Natural killer cell treated with Interleukin-12 subunit alpha and Interleukin-12 subunit beta and Interleukin-15 and Interleukin-18, amount 100 ng/mL, for 72 hours (primary cell): Measurements from ENCODE around the gene FAAP100. TPM values are rescaled to one million over a fixed set of nuclear protein-coding genes. Genes with fewer than 3 reads are reported as not detected.

Experiments
- ATAC-seq, 2 donors: fragments of 150-1000 bp; cut with Tn5 transposase in 1 of 2; sonication (Bioruptor Pico), chemical (Tn5 transposase) in 1 of 2; 2 replicates each; pipeline ENCODE4 v1.10.0; 2021
- DNase-seq: peaks from one replicate; pipeline ENCODE4 v3.0.0; 2022; ENCODE audit warnings: low spot score
- H3K27ac Mint-ChIP-seq, 2 donors: 1 replicate in 1 of 2; 2 replicates in 1 of 2; pipeline ENCODE4 v1.8.0; 2022; ENCODE audit warnings: mixed read lengths in 2 of 2, mild to moderate bottlenecking in 1 of 2, moderate library complexity in 1 of 2
- H3K27me3 Mint-ChIP-seq, 2 donors: 1 replicate in 1 of 2; 2 replicates in 1 of 2; pipeline ENCODE4 v1.8.0; 2022; ENCODE audit warnings: mixed read lengths in 2 of 2
- H3K36me3 Mint-ChIP-seq: one replicate; pipeline ENCODE4 v1.8.0; 2022; ENCODE audit warnings: mixed read lengths
- H3K4me1 Mint-ChIP-seq, 2 donors: 1 replicate in 1 of 2; 2 replicates in 1 of 2; pipeline ENCODE4 v1.8.0; 2022; ENCODE audit warnings: low read depth in 2 of 2, mixed read lengths in 2 of 2, mild to moderate bottlenecking in 1 of 2
- H3K4me3 Mint-ChIP-seq: one replicate; pipeline ENCODE4 v1.8.0; 2022; ENCODE audit warnings: mixed read lengths
- H3K9me3 Mint-ChIP-seq: 2 replicates; pipeline ENCODE4 v1.8.0; 2022; ENCODE audit warnings: mixed read lengths
- total RNA-seq, 2 donors: library from RNA; stranded (reverse); gene quantifications; one replicate each; pipeline ENCODE4 v1.2.3, GENCODE V29; 2022

The FAAP100 gene
- total RNA-seq, 2 donors from 2014 or later: 35.5 to 76.6 TPM

- ATAC-seq (no peak), DNase-seq (peak; percentile 41)
- Mint-ChIP-seq H3K9me3 (no peaks in the 10 kb centered on the region), H3K27me3 (no peaks in the 10 kb centered on the region), H3K27ac (no peak overlapping the region), H3K4me3 (no peak overlapping the region), H3K36me3 (peaks cover 13% of the 10 kb centered on the region), H3K4me1 (peaks cover 12 to 21% of the 10 kb centered on the region in 2 donors)
Measured at GRCh38 chr17:81580481-81580880, 28.3 kb upstream of the FAAP100 start.

GRCh38 chr17:81579821-81580321, 27.7 kb upstream of the FAAP100 start:
- peaks cover 13% of the 10 kb centered on the region for H3K36me3 Mint-ChIP-seq
- H3K27me3 Mint-ChIP-seq: no peaks in the 10 kb centered on the region
- H3K4me1 Mint-ChIP-seq: peaks cover 12 to 21% of the 10 kb centered on the region in 2 donors

GRCh38 chr17:81579298-81579697, 27.1 kb upstream of the FAAP100 start:
- H3K36me3 Mint-ChIP-seq: peaks cover 13% of the 10 kb centered on the region
- H3K4me3 Mint-ChIP-seq: no peak overlapping the region
- DNase-seq (no peak), ATAC-seq (no peak)
- H3K9me3 Mint-ChIP-seq: no peaks in the 10 kb centered on the region
- H3K4me1 Mint-ChIP-seq: peaks cover 12 to 21% of the 10 kb centered on the region in 2 donors
- H3K27ac Mint-ChIP-seq: peak overlapping the region in 1 of 2 donors; percentile 30
- H3K27me3 Mint-ChIP-seq: no peaks in the 10 kb centered on the region

More at GRCh38 chr17:81579821-81580321, 27.7 kb upstream of the FAAP100 start:
- peak; percentile 57 for DNase-seq
- Mint-ChIP-seq H3K27ac (peak overlapping the region in 1 of 2 donors; percentile 30), H3K4me3 (no peak overlapping the region), H3K9me3 (no peaks in the 10 kb centered on the region)
- ATAC-seq: peak in 1 of 2 donors; percentile 21

- no peak for ATAC-seq
- H3K4me3 Mint-ChIP-seq: no peak overlapping the region
- peaks cover 12 to 21% of the 10 kb centered on the region in 2 donors for H3K4me1 Mint-ChIP-seq
- no peaks in the 10 kb centered on the region for H3K9me3 Mint-ChIP-seq
- peak overlapping the region in 1 of 2 donors; percentile 36 for H3K27ac Mint-ChIP-seq
- peaks cover 13% of the 10 kb centered on the region for H3K36me3 Mint-ChIP-seq
- no peaks in the 10 kb centered on the region for H3K27me3 Mint-ChIP-seq
- DNase-seq: peak; percentile 15
Measured at GRCh38 chr17:81578561-81579225, 26.5 kb upstream of the FAAP100 start.

- H3K9me3 Mint-ChIP-seq: no peaks in the 10 kb centered on the region
- H3K4me1 Mint-ChIP-seq: peaks cover 12 to 21% of the 10 kb centered on the region in 2 donors
- peaks cover 11% of the 10 kb centered on the region for H3K36me3 Mint-ChIP-seq
- ATAC-seq (no peak), DNase-seq (peak; percentile 44)
- peak overlapping the region in 1 of 2 donors; percentile 36 for H3K27ac Mint-ChIP-seq
- H3K27me3 Mint-ChIP-seq: no peaks in the 10 kb centered on the region
- no peak overlapping the region for H3K4me3 Mint-ChIP-seq
Measured at GRCh38 chr17:81578038-81578441, 25.9 kb upstream of the FAAP100 start.

- no peak for DNase-seq
- no peak overlapping the region for H3K4me3 Mint-ChIP-seq
- no peaks in the 10 kb centered on the region for H3K9me3 Mint-ChIP-seq
- H3K27ac Mint-ChIP-seq: peak overlapping the region in 1 of 2 donors; percentile 36
- H3K36me3 Mint-ChIP-seq: peaks cover 11% of the 10 kb centered on the region
- H3K4me1 Mint-ChIP-seq: peaks cover 12 to 21% of the 10 kb centered on the region in 2 donors
- no peak for ATAC-seq
- no peaks in the 10 kb centered on the region for H3K27me3 Mint-ChIP-seq
Measured at GRCh38 chr17:81577278-81578000, 25.3 kb upstream of the FAAP100 start.

GRCh38 chr17:81576621-81577277, 24.6 kb upstream of the FAAP100 start:
- Mint-ChIP-seq H3K4me3 (no peak overlapping the region), H3K9me3 (no peaks in the 10 kb centered on the region), H3K4me1 (peaks cover 12 to 21% of the 10 kb centered on the region in 2 donors), H3K27ac (no peak overlapping the region), H3K27me3 (no peaks in the 10 kb centered on the region), H3K36me3 (peaks cover 11% of the 10 kb centered on the region)
- DNase-seq: peak; percentile 39
- ATAC-seq: no peak

GRCh38 chr17:81575836-81576235, 23.7 kb upstream of the FAAP100 start:
- H3K27me3 Mint-ChIP-seq: no peaks in the 10 kb centered on the region
- H3K4me1 Mint-ChIP-seq: peaks cover 12 to 21% of the 10 kb centered on the region in 2 donors
- DNase-seq (no peak), ATAC-seq (no peak)
- H3K9me3 Mint-ChIP-seq: no peaks in the 10 kb centered on the region
- H3K36me3 Mint-ChIP-seq: peaks cover 11% of the 10 kb centered on the region
- no peak overlapping the region for H3K4me3 Mint-ChIP-seq
- no peak overlapping the region for H3K27ac Mint-ChIP-seq

- Mint-ChIP-seq H3K27me3 (no peaks in the 10 kb centered on the region), H3K36me3 (peaks cover 11% of the 10 kb centered on the region), H3K9me3 (no peaks in the 10 kb centered on the region), H3K4me3 (no peak overlapping the region), H3K27ac (no peak overlapping the region), H3K4me1 (peaks cover 12 to 14% of the 10 kb centered on the region in 2 donors)
- ATAC-seq (no peak), DNase-seq (peak; percentile 5)
Measured at GRCh38 chr17:81574643-81574956, 22.4 kb upstream of the FAAP100 start.

- peaks cover 11% of the 10 kb centered on the region for H3K36me3 Mint-ChIP-seq
- ATAC-seq (no peak), DNase-seq (peak; percentile 26)
- no peaks in the 10 kb centered on the region for H3K9me3 Mint-ChIP-seq
- no peak overlapping the region for H3K4me3 Mint-ChIP-seq
- no peaks in the 10 kb centered on the region for H3K27me3 Mint-ChIP-seq
- peaks cover 11 to 12% of the 10 kb centered on the region in 2 donors for H3K4me1 Mint-ChIP-seq
- H3K27ac Mint-ChIP-seq: no peak overlapping the region
Measured at GRCh38 chr17:81573794-81574642, 21.9 kb upstream of the FAAP100 start.

- ATAC-seq: no peak
- peaks cover 2 to 5% of the 10 kb centered on the region in 2 donors for H3K4me1 Mint-ChIP-seq
- DNase-seq: no peak
- H3K36me3 Mint-ChIP-seq: peaks cover 16% of the 10 kb centered on the region
- H3K9me3 Mint-ChIP-seq: no peaks in the 10 kb centered on the region
- H3K27me3 Mint-ChIP-seq: no peaks in the 10 kb centered on the region
- no peak overlapping the region for H3K4me3 Mint-ChIP-seq
- no peak overlapping the region for H3K27ac Mint-ChIP-seq
Measured at GRCh38 chr17:81572563-81573168, 20.5 kb upstream of the FAAP100 start.

GRCh38 chr17:81570964-81571363, 18.8 kb upstream of the FAAP100 start:
- Mint-ChIP-seq H3K4me3 (no peak overlapping the region), H3K4me1 (no peaks in the 10 kb centered on the region), H3K27ac (no peak overlapping the region), H3K36me3 (peaks cover 12% of the 10 kb centered on the region), H3K9me3 (no peaks in the 10 kb centered on the region), H3K27me3 (no peaks in the 10 kb centered on the region)
- ATAC-seq: no peak
- DNase-seq: peak; percentile 6

GRCh38 chr17:81569986-81570514, 17.9 kb upstream of the FAAP100 start:
- no peak overlapping the region for H3K4me3 Mint-ChIP-seq
- no peak overlapping the region for H3K27ac Mint-ChIP-seq
- no peaks in the 10 kb centered on the region for H3K9me3 Mint-ChIP-seq
- no peaks in the 10 kb centered on the region for H3K4me1 Mint-ChIP-seq
- no peak for ATAC-seq
- H3K36me3 Mint-ChIP-seq: peaks cover 12% of the 10 kb centered on the region
- DNase-seq: peak; percentile 52
- no peaks in the 10 kb centered on the region for H3K27me3 Mint-ChIP-seq
